Subcutaneous adipose tissue (tissue), 4 donors: ENCODE data around the gene KLHDC9. TPM values are rescaled to one million over a fixed set of nuclear protein-coding genes. Genes with fewer than 3 reads are reported as not detected.

ENCODE experiments used
- CTCF ChIP-seq: fragments of 450-650 bp; IDR thresholded peaks from one replicate; pipeline ENCODE4 v1.5.1; 2016; ENCODE audit warnings: low read depth, mild to moderate bottlenecking, control low read depth, antibody characterized with exemption, moderate library complexity
- total RNA-seq, 4 donors: library from RNA; depleted of rRNA; stranded (reverse); fragments of >200 nt; gene quantifications; one replicate each; pipeline ENCODE4 v1.1.0, GENCODE V29; 2016

Gene KLHDC9
- total RNA-seq, 4 donors from 2014 or later = 0.68 to 4.8 (median 1.7) TPM; not detected in 1

DNA sequence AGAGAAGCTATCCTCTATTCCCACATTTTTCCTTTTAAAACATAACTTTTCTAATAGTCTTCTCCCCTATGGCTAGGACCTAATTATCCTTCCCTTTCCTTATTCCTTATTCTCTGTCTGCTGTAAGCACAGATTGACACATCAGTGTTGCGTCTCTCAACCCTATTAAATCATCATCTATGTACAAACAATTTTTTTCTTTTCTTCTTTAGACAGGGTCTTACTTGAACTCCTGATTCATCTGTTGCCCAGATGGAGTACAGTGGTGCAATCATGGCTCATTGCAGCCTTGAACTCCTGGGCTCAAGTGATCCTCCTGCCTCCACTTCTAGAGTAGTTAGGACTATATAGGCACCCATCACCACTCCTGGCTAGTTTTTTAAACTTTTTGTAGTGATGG, 8.3 kb downstream of the KLHDC9 start:
- TF ChIP-seq CTCF = no peak

DNA sequence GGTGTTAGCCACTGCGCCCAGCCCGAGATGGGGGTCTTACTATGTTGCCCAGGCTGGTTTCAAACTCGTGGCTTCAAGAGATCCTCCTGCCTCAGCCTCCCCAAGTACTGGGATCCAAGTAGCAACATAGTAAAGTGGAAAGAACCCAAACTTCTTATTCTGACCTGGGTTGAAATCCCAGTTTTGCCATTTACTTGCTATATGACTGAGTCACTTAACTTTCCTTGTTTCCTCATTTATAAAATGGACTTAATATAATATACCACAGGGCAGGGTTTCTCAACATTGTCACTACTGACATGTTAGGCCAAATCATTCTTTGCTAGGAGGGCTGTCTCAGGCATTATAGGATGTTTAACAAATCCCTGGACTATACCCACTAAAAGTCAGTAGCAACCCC, 13.0 kb downstream of the KLHDC9 start:
- no peak for TF ChIP-seq CTCF

DNA sequence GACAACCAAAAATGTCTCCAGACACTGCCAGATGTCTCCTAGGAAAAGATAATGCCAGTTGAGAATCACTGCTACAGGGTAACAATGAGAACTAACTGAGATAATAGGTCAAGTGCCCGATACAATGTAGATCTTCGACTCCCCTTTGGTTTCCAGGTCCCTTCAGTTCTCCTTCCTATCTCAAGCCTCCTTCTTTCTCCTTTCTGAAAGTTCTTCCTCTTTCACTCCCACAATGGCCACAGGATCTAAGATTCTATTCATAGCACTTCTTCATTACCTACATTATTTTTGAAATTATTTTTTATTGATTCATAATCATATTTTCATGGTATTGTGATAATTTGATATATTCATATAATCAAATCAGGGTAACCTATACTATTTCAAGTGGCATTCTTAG, 13.4 kb downstream of the KLHDC9 start:
- no peak for TF ChIP-seq CTCF

GRCh38 chr1:161113915-161114314, 15.8 kb downstream of the KLHDC9 start:
- TF ChIP-seq CTCF = no peak

DNA sequence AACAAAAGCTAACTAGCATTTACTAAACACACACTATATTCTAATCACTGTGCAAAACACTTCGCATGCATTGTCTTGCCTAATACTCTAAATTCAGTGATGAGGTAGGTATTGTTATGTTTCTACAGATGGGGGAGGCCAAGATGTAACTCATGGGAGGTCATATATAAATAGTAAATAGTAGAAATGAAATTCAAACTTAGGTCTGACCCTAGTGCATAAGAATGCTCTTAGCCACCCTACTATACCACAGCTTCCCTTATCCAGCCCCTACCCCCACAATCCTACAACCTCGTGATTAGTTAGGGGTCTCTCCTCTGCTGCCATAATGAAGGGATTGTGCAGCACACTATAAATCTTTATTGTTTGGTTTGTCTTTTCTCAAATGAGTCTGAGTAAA, 16.4 kb downstream of the KLHDC9 start:
- no peak for TF ChIP-seq CTCF

- no peak for TF ChIP-seq CTCF
Measured at GRCh38 chr1:161115132-161115711, 17.1 kb downstream of the KLHDC9 start.

DNA sequence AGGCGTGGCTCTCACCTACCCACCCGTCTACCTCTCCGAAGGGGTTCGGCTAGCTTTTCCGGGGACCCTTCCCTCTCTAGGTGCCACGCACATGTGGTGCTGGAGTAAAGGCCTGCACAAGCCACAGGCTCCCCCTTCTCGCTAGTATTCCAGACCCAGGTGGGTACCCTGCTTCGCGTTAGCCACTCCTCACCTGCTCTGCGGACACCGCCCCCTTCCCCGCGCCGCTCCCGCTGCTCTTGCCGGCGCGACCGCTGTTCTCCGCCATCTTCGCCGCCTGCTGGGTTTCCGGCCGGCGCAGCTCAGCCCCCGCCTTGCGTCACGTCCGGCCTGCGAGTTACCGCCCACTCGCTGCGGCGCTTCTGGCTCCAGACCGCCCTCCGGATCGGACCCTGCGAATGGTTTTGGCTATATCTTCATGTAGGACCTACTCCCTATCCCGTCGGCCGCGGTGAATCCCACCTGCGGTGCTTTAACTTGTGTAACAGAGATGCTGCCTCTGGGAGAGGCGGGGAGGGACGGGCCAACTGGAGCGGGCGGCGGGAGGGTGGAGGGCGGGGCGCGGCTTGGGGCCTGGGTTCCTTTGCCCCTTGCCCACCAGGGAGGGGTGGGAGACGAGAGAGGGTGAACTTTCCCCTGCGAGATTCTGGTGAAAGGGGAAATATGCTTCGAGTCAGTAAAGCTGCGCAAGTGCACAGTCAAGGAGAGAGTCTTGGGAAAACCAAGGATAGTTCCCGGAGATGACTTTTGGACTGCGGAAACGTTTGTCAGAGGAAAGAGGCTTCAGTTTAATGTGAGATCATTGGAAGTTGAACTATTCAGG, 19.8 kb downstream of the KLHDC9 start, which contains the start of the genes NIT1 and PFDN2:
Gene NIT1, plus strand, starts transcription at position 347 of the 823 bp plus-strand sequence. Its CDS starts 72 bp downstream, at position 419.
Gene PFDN2, minus strand, starts transcription at position 279 of the 823 bp plus-strand sequence. Its CDS starts 11 bp downstream, at position 268.
- no peak for TF ChIP-seq CTCF
